Activated T-helper 2 cell treated with anti-CD3 and anti-CD28 coated beads, Interferon-gamma antibody, Interleukin-2, Interleukin-4, amounts not matched to agents 10 μg/mL and 5 μg/mL and 100 μg/mL, durations not matched to agents 14 hours and 24 hours and 36 hours (primary cell): ENCODE results near the gene IFT80. TPM values are rescaled to one million over a fixed set of nuclear protein-coding genes. Genes with fewer than 3 reads are reported as not detected.
"Not testable (repeated sequence)": the region's sequence is repeated elsewhere in the genome, so short reads cannot be mapped to it uniquely, and the experiment has no call there.

Source experiments
- DNase-seq: peaks from one replicate; pipeline ENCODE4 v3.0.0; 2021; ENCODE audit warnings: low spot score
- H3K27ac Mint-ChIP-seq: one replicate; pipeline ENCODE4 v1.8.0; 2021; ENCODE audit warnings: mixed read lengths
- H3K27me3 Mint-ChIP-seq: one replicate; pipeline ENCODE4 v1.8.0; 2021; ENCODE audit warnings: low read depth, mixed read lengths
- H3K36me3 Mint-ChIP-seq: one replicate; pipeline ENCODE4 v1.8.0; 2021; ENCODE audit warnings: low read depth, mixed read lengths
- H3K4me1 Mint-ChIP-seq: one replicate; pipeline ENCODE4 v1.8.0; 2021; ENCODE audit warnings: low read depth, mixed read lengths
- H3K4me3 Mint-ChIP-seq: one replicate; pipeline ENCODE4 v1.8.0; 2021; ENCODE audit warnings: low read depth, mild to moderate bottlenecking, moderate library complexity, mixed read lengths
- H3K9me3 Mint-ChIP-seq: one replicate; pipeline ENCODE4 v1.8.0; 2021; ENCODE audit warnings: mixed read lengths
- intact Hi-C: fragments of 100-400 bp; cut with micrococcal nuclease; formaldehyde crosslinking; loops from one replicate; pipeline ENCODE4 v1.15.1; 2023
- total RNA-seq: library from RNA; stranded (reverse); gene quantifications from 2 replicates; pipeline ENCODE4 v1.2.3, GENCODE V29; 2022

Gene IFT80
- total RNA-seq, 1 donor from 2014 or later, result 19.2 TPM

GRCh38 chr3:160373655-160374054 lies 25.4 kb downstream of the IFT80 start:
- intact Hi-C loops, result no loop called here
- H3K4me1 Mint-ChIP-seq, result peaks cover 12% of the 10 kb centered on the region
- H3K4me3 Mint-ChIP-seq, result no peak overlapping the region
- H3K27ac Mint-ChIP-seq, result no peak overlapping the region
- no peaks in the 10 kb centered on the region for H3K27me3 Mint-ChIP-seq
- H3K36me3 Mint-ChIP-seq, result peaks cover 39% of the 10 kb centered on the region
- no peak for DNase-seq
- H3K9me3 Mint-ChIP-seq, result no peaks in the 10 kb centered on the region

GRCh38 chr3:160372780-160373179 lies 26.2 kb downstream of the IFT80 start:
- no peaks in the 10 kb centered on the region for H3K9me3 Mint-ChIP-seq
- no peak overlapping the region for H3K27ac Mint-ChIP-seq
- DNase-seq, result no peak
- intact Hi-C loops, result no loop called here
- peaks cover 39% of the 10 kb centered on the region for H3K36me3 Mint-ChIP-seq
- H3K4me1 Mint-ChIP-seq, result peaks cover 12% of the 10 kb centered on the region
- no peak overlapping the region for H3K4me3 Mint-ChIP-seq
- no peaks in the 10 kb centered on the region for H3K27me3 Mint-ChIP-seq

- H3K4me1 Mint-ChIP-seq, result peaks cover 12% of the 10 kb centered on the region
- no peak overlapping the region for H3K27ac Mint-ChIP-seq
Observed at GRCh38 chr3:160370987-160371857, 27.8 kb downstream of the IFT80 start.

GRCh38 chr3:160369784-160370183 lies 29.2 kb downstream of the IFT80 start:
- Mint-ChIP-seq H3K27ac (no peak overlapping the region), H3K4me1 (peaks cover 10% of the 10 kb centered on the region), H3K9me3 (no peaks in the 10 kb centered on the region), H3K27me3 (no peaks in the 10 kb centered on the region), H3K36me3 (peaks cover 31% of the 10 kb centered on the region), H3K4me3 (no peak overlapping the region)
- DNase-seq, result no peak
- intact Hi-C loops, result no loop called here

More at GRCh38 chr3:160370987-160371857, 27.8 kb downstream of the IFT80 start:
- Mint-ChIP-seq H3K27me3 (no peaks in the 10 kb centered on the region), H3K9me3 (no peaks in the 10 kb centered on the region), H3K4me3 (no peak overlapping the region), H3K36me3 (peaks cover 38% of the 10 kb centered on the region)
- DNase-seq, result no peak
- intact Hi-C loops, result no loop called here

- Mint-ChIP-seq H3K27ac (no peak overlapping the region), H3K36me3 (peaks cover 21% of the 10 kb centered on the region), H3K4me3 (no peak overlapping the region), H3K9me3 (no peaks in the 10 kb centered on the region), H3K4me1 (peaks cover 10% of the 10 kb centered on the region), H3K27me3 (no peaks in the 10 kb centered on the region)
- intact Hi-C loops, result no loop called here
- DNase-seq, result no peak
Observed at GRCh38 chr3:160368804-160369203, 30.2 kb downstream of the IFT80 start.

GRCh38 chr3:160365869-160366522 lies 33.0 kb downstream of the IFT80 start:
- Mint-ChIP-seq H3K4me3 (no peak overlapping the region), H3K9me3 (no peaks in the 10 kb centered on the region), H3K27me3 (no peaks in the 10 kb centered on the region), H3K4me1 (peaks cover 13% of the 10 kb centered on the region), H3K36me3 (peaks cover 24% of the 10 kb centered on the region), H3K27ac (no peak overlapping the region)
- intact Hi-C loops, result no loop called here
- no peak for DNase-seq

GRCh38 chr3:160362896-160363295 lies 36.1 kb downstream of the IFT80 start:
- H3K27ac Mint-ChIP-seq, result not testable (repeated sequence)
- H3K36me3 Mint-ChIP-seq, result peaks cover 29% of the 10 kb centered on the region

GRCh38 chr3:160355826-160356225 lies 43.2 kb downstream of the IFT80 start:
- Mint-ChIP-seq H3K9me3 (no peaks in the 10 kb centered on the region), H3K27ac (no peak overlapping the region), H3K36me3 (peaks cover 22% of the 10 kb centered on the region), H3K4me3 (no peak overlapping the region), H3K4me1 (no peaks in the 10 kb centered on the region), H3K27me3 (no peaks in the 10 kb centered on the region)
- no peak for DNase-seq
- intact Hi-C loops, result no loop called here

More at GRCh38 chr3:160362896-160363295, 36.1 kb downstream of the IFT80 start:
- DNase-seq, intact Hi-C loops, H3K4me1 Mint-ChIP-seq, H3K4me3 Mint-ChIP-seq, H3K9me3 Mint-ChIP-seq, H3K27me3 Mint-ChIP-seq: not testable (repeated sequence)

- H3K4me3 Mint-ChIP-seq, result no peak overlapping the region
- H3K27me3 Mint-ChIP-seq, result no peaks in the 10 kb centered on the region
- no peak overlapping the region for H3K27ac Mint-ChIP-seq
- H3K36me3 Mint-ChIP-seq, result peaks cover 3% of the 10 kb centered on the region
- no peak for DNase-seq
- no peaks in the 10 kb centered on the region for H3K9me3 Mint-ChIP-seq
- H3K4me1 Mint-ChIP-seq, result no peaks in the 10 kb centered on the region
- intact Hi-C loops, result no loop called here
Observed at GRCh38 chr3:160346511-160346910, 52.5 kb downstream of the IFT80 start.

GRCh38 chr3:160343132-160343531 lies 55.9 kb downstream of the IFT80 start:
- H3K4me1 Mint-ChIP-seq, result no peaks in the 10 kb centered on the region
- no peaks in the 10 kb centered on the region for H3K27me3 Mint-ChIP-seq
- H3K9me3 Mint-ChIP-seq, result peaks cover under 1% of the 10 kb centered on the region
- H3K27ac Mint-ChIP-seq, result no peak overlapping the region
- peaks cover 3% of the 10 kb centered on the region for H3K36me3 Mint-ChIP-seq
- intact Hi-C loops, result loop anchor here (1.0 to 5.0 kb wide), 3 partner anchors 311 to 461 kb away; partner anchors contain the start of gene IL12A
- no peak overlapping the region for H3K4me3 Mint-ChIP-seq
- DNase-seq, result no peak

- no peak for DNase-seq
- H3K27me3 Mint-ChIP-seq, result no peaks in the 10 kb centered on the region
- peaks cover 6% of the 10 kb centered on the region for H3K9me3 Mint-ChIP-seq
- intact Hi-C loops, result loop anchor here (5.0 kb wide), 2 partner anchors 353 to 458 kb away; partner anchors contain the start of gene IL12A
- peaks cover 3% of the 10 kb centered on the region for H3K36me3 Mint-ChIP-seq
- H3K4me1 Mint-ChIP-seq, result no peaks in the 10 kb centered on the region
- H3K27ac Mint-ChIP-seq, result no peak overlapping the region
- no peak overlapping the region for H3K4me3 Mint-ChIP-seq
Observed at GRCh38 chr3:160340351-160340750, 58.7 kb downstream of the IFT80 start.

GRCh38 chr3:160331127-160331937 lies 67.7 kb downstream of the IFT80 start:
- H3K36me3 Mint-ChIP-seq, result no peaks in the 10 kb centered on the region
- no peaks in the 10 kb centered on the region for H3K4me1 Mint-ChIP-seq
- H3K9me3 Mint-ChIP-seq, result no peaks in the 10 kb centered on the region
- H3K27me3 Mint-ChIP-seq, result no peaks in the 10 kb centered on the region
- intact Hi-C loops, result no loop called here
- H3K27ac Mint-ChIP-seq, result no peak overlapping the region
- no peak for DNase-seq
- no peak overlapping the region for H3K4me3 Mint-ChIP-seq
